Brain microvascular endothelial cell (primary cell): ENCODE results near the gene CADM3.

Experiments
- DNase-seq: peaks from one replicate; pipeline ENCODE4 v3.0.0-alpha.2; 2020
- H3K27ac ChIP-seq: fragments of 250-450 bp; sonication (Bioruptor Pico); 2 replicates; pipeline ENCODE4 v1.5.1; 2020; ENCODE audit warnings: mild to moderate bottlenecking, moderate library complexity
- H3K27me3 ChIP-seq: fragments of 250-450 bp; sonication (Bioruptor Pico); replicated peaks from 2 replicates; pipeline ENCODE4 v1.5.1; 2020; ENCODE audit warnings: mild to moderate bottlenecking
- H3K36me3 ChIP-seq: fragments of 250-450 bp; sonication (Bioruptor Pico); replicated peaks from 2 replicates; pipeline ENCODE4 v1.5.1; 2020; ENCODE audit warnings: mild to moderate bottlenecking
- H3K4me3 ChIP-seq: 2 replicates; pipeline ENCODE4 v1.5.1; 2011; ENCODE audit warnings: low read depth, mild to moderate bottlenecking, control low read depth, low read length, moderate library complexity
- CTCF ChIP-seq: IDR thresholded peaks from 2 replicates; pipeline ENCODE4 v1.5.1; 2011; ENCODE audit warnings: low read depth, mild to moderate bottlenecking, moderate library complexity, low read length, control low read depth, inconsistent platforms; ENCODE audit errors: missing control alignments
- in situ Hi-C: cut with HindIII; loops from 2 replicates; pipeline ENCODE4 v1.10.0; 2017; ENCODE audit warnings: low sequenced_read_pairs, low pct_ligation_motif_present

The CADM3 gene

GRCh38 chr1:159161001-159161718, 10.3 kb upstream of the CADM3 start:
- Histone ChIP-seq H3K27ac (no peak overlapping the region), H3K27me3 (no peaks in the 10 kb centered on the region), H3K4me3 (no peak overlapping the region), H3K36me3 (no peaks in the 10 kb centered on the region)
- in situ Hi-C loops, result no loop called here
- TF ChIP-seq CTCF, result peak; percentile 100
- DNase-seq, result peak; percentile 78

GRCh38 chr1:159161719-159162026, 9.7 kb upstream of the CADM3 start:
- no peak for DNase-seq
- Histone ChIP-seq H3K27ac (no peak overlapping the region), H3K4me3 (no peak overlapping the region), H3K27me3 (peaks cover under 1% of the 10 kb centered on the region), H3K36me3 (no peaks in the 10 kb centered on the region)
- no peak for TF ChIP-seq CTCF
- in situ Hi-C loops, result no loop called here

- no peak overlapping the region for H3K27ac ChIP-seq
- in situ Hi-C loops, result no loop called here
- H3K36me3 ChIP-seq, result no peaks in the 10 kb centered on the region
- H3K4me3 ChIP-seq, result no peak overlapping the region
- no peak for TF ChIP-seq CTCF
- H3K27me3 ChIP-seq, result peaks cover 2% of the 10 kb centered on the region
- DNase-seq, result no peak
These were observed 8.7 kb upstream of the CADM3 start for GRCh38 chr1:159162516-159163265.

GRCh38 chr1:159163614-159164228, 7.7 kb upstream of the CADM3 start:
- H3K4me3 ChIP-seq, result no peak overlapping the region
- no peaks in the 10 kb centered on the region for H3K36me3 ChIP-seq
- in situ Hi-C loops, result no loop called here
- H3K27ac ChIP-seq, result no peak overlapping the region
- no peak for DNase-seq
- no peak for TF ChIP-seq CTCF
- H3K27me3 ChIP-seq, result peaks cover 2% of the 10 kb centered on the region

GRCh38 chr1:159168043-159168442, 3.4 kb upstream of the CADM3 start:
- peaks cover 28% of the 10 kb centered on the region for H3K27me3 ChIP-seq
- no peak for TF ChIP-seq CTCF
- in situ Hi-C loops, result no loop called here
- H3K27ac ChIP-seq, result no peak overlapping the region
- no peak overlapping the region for H3K4me3 ChIP-seq
- DNase-seq, result no peak
- H3K36me3 ChIP-seq, result no peaks in the 10 kb centered on the region
